Coronary artery (tissue), 2 donors: ENCODE results near the gene PARD6G.

Source experiments
- DNase-seq: peaks from one replicate; pipeline ENCODE4 v3.0.0-alpha.2; 2017; ENCODE audit warnings: low spot score
- H3K27ac ChIP-seq, 2 donors: fragments of 200-600 bp; sonication (generic); one replicate each; pipeline ENCODE4 v1.5.1; 2016 to 2019
- H3K4me3 ChIP-seq: fragments of 200-600 bp; sonication (generic); 2 replicates; pipeline ENCODE4 v1.5.1; 2016; ENCODE audit warnings: mild to moderate bottlenecking, moderate library complexity
- TF ChIP-seq, protein P1 (sequence below): fragments of 200-600 bp; sonication (generic); IDR thresholded peaks from one replicate; pipeline ENCODE4 v1.5.1; 2019; ENCODE audit warnings: antibody characterized with exemption

Gene PARD6G

DNA sequence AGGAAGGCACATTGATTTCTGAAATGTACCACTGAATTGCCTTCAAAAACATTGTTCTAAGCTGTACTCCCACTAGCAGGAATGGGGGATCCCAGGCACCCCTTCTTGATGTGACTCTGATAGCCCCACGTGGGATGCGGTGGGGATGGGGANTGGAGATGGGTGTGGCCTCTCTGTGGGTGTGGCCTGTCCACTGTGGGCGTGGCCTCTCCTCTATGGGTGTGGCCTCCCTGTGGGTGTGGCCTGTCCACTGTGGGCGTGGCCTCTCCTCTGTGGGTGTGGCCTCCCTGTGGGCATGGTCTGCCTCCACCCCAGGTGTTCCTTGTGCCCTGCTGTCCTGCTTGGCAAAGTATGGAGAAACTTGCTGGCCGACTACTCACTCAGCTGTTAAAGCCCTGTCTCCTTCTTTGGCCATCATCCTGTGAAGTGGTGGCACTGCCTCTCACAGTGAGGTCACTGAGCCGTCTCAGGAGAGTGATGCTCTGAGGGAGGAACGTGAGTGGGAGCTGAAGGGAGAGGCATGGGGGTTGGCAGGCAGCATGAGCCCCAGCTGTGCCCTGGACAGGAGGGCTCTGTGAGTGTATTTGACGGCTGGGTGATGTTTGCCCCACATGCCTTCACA is 6.7 kb upstream of the PARD6G start:
- Histone ChIP-seq H3K4me3 (no peak overlapping the region), H3K27ac (no peak overlapping the region)
- peak; percentile 35 for DNase-seq
- TF ChIP-seq, protein P1, sequence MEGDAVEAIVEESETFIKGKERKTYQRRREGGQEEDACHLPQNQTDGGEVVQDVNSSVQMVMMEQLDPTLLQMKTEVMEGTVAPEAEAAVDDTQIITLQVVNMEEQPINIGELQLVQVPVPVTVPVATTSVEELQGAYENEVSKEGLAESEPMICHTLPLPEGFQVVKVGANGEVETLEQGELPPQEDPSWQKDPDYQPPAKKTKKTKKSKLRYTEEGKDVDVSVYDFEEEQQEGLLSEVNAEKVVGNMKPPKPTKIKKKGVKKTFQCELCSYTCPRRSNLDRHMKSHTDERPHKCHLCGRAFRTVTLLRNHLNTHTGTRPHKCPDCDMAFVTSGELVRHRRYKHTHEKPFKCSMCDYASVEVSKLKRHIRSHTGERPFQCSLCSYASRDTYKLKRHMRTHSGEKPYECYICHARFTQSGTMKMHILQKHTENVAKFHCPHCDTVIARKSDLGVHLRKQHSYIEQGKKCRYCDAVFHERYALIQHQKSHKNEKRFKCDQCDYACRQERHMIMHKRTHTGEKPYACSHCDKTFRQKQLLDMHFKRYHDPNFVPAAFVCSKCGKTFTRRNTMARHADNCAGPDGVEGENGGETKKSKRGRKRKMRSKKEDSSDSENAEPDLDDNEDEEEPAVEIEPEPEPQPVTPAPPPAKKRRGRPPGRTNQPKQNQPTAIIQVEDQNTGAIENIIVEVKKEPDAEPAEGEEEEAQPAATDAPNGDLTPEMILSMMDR, result no peak

DNA sequence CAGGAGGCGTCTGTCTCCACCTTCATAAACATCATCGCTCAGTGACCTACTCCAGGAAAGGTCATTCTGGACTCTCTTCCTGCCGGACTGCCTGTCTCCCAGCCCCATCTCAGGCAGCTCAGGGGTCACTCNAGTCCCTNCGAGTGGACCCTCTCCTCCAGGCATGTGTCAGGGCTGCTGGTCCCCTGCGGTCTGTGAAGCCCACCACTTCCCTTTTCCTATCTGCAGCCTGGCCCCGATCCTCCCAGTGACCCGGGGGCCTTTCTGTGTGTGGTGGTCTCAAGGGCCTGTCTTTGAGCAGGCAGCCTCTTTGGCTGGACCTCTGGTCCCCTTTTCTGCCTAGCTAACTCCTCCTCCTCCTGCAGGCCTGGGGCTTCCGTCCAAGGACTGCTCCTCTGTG is 5.9 kb upstream of the PARD6G start:
- TF ChIP-seq, protein P1, result no peak
- peak; percentile 58 for DNase-seq
- Histone ChIP-seq H3K27ac (no peak overlapping the region), H3K4me3 (no peak overlapping the region)

DNA sequence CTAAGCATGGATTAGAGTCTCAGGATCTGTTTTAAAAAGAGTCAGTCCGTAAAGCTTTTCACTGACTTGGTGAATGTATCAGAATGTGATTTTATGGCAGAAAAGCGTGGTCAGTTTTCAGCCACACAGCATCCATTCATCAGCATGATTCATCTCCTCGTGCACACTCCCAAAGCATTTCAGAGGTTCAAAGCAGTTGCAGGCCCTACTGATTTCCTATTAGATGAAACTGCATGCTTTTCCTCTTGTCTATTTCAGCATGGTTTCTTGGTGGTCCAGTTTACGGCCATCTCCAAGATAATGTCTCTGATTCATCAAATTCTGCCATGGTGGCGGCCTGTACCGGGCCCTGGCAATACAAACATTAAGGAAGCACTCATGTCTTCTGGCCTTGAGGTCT is 4.8 kb upstream of the PARD6G start:
- TF ChIP-seq, protein P1, result no peak
- no peak overlapping the region for H3K27ac ChIP-seq
- no peak for DNase-seq
- no peak overlapping the region for H3K4me3 ChIP-seq

DNA sequence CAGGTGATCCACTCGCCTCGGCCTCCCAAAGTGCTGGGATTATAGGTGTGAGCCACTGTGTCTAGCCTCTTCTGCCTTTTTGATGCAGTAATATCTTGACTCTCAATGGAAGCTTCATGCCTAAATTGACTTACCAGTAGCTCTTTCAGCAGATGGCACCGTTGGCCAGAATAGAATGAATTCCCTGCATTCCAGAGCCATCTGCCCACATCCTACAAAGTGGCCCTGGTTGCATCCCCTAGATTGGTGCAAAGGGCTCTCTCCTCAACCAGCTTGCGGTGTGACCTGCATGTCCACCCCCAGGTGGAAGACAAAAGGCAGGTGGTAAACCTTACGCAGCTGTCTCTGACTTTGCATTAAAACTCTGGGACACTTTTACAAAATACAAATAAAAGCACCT is 4.4 kb upstream of the PARD6G start:
- TF ChIP-seq, protein P1, result no peak
- H3K4me3 ChIP-seq, result no peak overlapping the region
- DNase-seq, result no peak
- H3K27ac ChIP-seq, result no peak overlapping the region

DNA sequence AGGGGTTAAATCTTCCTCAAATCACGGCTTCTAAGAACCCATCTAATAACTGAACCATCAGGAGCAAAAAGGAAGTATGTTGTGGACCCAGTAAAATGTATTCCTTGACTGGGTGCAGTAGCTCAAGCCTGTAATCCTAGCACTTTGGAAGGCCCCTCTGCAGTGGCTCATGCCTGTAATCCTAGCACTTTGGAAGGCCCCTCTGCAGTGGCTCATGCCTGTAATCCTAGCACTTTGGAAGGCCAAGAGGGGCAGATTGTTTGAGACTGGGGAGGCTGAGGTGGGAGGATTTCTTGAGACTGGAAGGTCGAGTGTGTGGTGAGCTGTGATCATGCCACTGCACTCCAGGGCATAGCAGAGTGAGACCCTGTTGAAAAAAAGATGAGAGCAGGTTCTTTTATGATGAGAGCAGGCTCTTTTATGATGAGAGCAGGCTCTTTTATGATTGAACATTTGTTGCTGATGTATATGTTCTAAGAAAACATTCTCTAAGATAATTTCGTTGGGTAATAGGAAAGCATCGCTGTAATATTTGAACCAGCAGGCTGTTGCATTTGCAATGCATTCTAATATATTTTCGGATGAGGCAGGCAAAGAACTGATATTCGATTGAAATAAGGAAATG is 3.5 kb upstream of the PARD6G start:
- Histone ChIP-seq H3K4me3 (no peak overlapping the region), H3K27ac (no peak overlapping the region)
- no peak for DNase-seq
- TF ChIP-seq, protein P1, result no peak

DNA sequence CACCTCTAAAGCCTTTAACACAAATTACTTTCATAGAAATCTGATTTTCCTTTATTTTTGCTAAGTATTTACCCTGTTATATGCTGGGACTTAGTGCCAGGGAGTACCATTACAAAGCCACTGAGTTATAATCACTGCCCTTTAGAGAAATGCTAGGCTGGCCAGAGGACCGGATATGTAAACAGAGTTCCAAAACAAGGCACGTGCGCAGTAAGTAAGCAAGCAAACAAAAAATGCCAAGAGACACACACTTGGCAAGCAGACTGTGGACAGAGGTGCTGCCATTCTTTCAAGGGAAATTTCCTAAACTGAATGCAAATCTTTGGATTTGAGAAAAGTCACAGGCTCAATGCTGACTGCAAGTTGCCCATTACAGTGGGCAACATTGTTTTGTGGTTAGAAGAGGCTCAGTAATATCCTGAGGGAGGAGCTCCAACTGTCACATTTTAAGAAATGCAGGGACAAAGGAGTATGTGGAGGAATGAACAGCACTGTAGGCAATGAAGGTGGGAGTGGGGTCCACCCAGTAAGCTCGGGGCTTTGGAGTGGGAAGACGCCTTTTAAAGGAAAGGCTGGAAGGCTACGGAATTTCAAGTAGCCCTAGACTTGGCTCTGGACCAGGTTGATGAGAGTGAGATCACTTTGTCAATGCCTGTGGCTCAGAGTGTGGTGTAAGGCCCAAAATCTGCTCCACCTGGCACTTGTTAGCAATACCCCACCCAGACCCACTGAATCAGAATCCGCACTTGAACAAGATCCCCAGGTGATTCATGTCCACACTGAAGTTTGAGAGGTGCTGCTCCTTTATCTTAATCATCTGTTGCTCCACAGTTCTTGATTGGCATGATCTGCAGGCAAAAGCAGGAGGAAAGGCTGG is 2.1 kb upstream of the PARD6G start:
- no peak overlapping the region for H3K27ac ChIP-seq
- TF ChIP-seq, protein P1, result no peak
- no peak for DNase-seq
- H3K4me3 ChIP-seq, result no peak overlapping the region
